Ascending aorta (tissue), 2 donors: Measurements from ENCODE around the gene CNNM2. TPM values are rescaled to one million over a fixed set of nuclear protein-coding genes. Genes with fewer than 3 reads are reported as not detected.

ENCODE experiments used
- DNase-seq, 2 donors: peaks; one replicate each; pipeline ENCODE4 v3.0.0-alpha.2; 2019; ENCODE audit warnings: low spot score in 2 of 2
- H3K27ac ChIP-seq, 2 donors: fragments of 200-600 bp; sonication (generic); one replicate each; pipeline ENCODE4 v1.5.1; 2016 to 2017; ENCODE audit warnings: mild to moderate bottlenecking in 1 of 2
- H3K27me3 ChIP-seq: fragments of 200-600 bp; sonication (generic); one replicate; pipeline ENCODE4 v1.5.1; 2017
- H3K36me3 ChIP-seq, 2 donors: fragments of 200-600 bp; sonication (generic); one replicate each; pipeline ENCODE4 v1.5.1; 2016
- H3K4me1 ChIP-seq, 2 donors: fragments of 200-600 bp; sonication (generic); one replicate each; pipeline ENCODE4 v1.5.1; 2016 to 2017; ENCODE audit warnings: mild to moderate bottlenecking in 1 of 2
- H3K4me3 ChIP-seq, 2 donors: fragments of 200-600 bp; sonication (generic); one replicate each; pipeline ENCODE4 v1.5.1; 2016 to 2017; ENCODE audit warnings: mild to moderate bottlenecking in 1 of 2
- H3K9me3 ChIP-seq, 2 donors: fragments of 200-600 bp; sonication (generic); one replicate each; pipeline ENCODE4 v1.5.1; 2016
- intact Hi-C: fragments of 100-400 bp; cut with DNase I; formaldehyde crosslinking; loops from one replicate; pipeline ENCODE4 v1.15.1; 2023
- total RNA-seq: library from RNA; depleted of rRNA; stranded (reverse); fragments of >200 nt; gene quantifications from one replicate; pipeline ENCODE4 v1.1.0, GENCODE V29; 2016
- TF ChIP-seq, protein P1 (sequence below), 3 experiments: fragments of 200-600 bp in 2 of 3; fragments of 450-650 bp in 1 of 3; sonication (generic) in 2 of 3; IDR thresholded peaks; one replicate each; pipeline ENCODE4 v1.5.1; 2016 to 2019; ENCODE audit warnings: antibody characterized with exemption in 3 of 3, mild to moderate bottlenecking in 1 of 3, moderate library complexity in 1 of 3

CNNM2 gene
- total RNA-seq, 1 donor from 2014 or later = 18.7 TPM

GRCh38 chr10:103007017-103007416, 88.9 kb downstream of the CNNM2 start:
- no peak for DNase-seq
- H3K9me3 ChIP-seq = no peaks in the 10 kb centered on the region
- no peaks in the 10 kb centered on the region for H3K36me3 ChIP-seq
- no peak overlapping the region for H3K27ac ChIP-seq
- intact Hi-C loops = no loop called here
- TF ChIP-seq, protein P1, sequence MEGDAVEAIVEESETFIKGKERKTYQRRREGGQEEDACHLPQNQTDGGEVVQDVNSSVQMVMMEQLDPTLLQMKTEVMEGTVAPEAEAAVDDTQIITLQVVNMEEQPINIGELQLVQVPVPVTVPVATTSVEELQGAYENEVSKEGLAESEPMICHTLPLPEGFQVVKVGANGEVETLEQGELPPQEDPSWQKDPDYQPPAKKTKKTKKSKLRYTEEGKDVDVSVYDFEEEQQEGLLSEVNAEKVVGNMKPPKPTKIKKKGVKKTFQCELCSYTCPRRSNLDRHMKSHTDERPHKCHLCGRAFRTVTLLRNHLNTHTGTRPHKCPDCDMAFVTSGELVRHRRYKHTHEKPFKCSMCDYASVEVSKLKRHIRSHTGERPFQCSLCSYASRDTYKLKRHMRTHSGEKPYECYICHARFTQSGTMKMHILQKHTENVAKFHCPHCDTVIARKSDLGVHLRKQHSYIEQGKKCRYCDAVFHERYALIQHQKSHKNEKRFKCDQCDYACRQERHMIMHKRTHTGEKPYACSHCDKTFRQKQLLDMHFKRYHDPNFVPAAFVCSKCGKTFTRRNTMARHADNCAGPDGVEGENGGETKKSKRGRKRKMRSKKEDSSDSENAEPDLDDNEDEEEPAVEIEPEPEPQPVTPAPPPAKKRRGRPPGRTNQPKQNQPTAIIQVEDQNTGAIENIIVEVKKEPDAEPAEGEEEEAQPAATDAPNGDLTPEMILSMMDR (IDR thresholded peaks at IDR 0.05) = no peak
- no peaks in the 10 kb centered on the region for H3K4me1 ChIP-seq
- H3K4me3 ChIP-seq = no peak overlapping the region
- H3K27me3 ChIP-seq = no peaks in the 10 kb centered on the region

DNA sequence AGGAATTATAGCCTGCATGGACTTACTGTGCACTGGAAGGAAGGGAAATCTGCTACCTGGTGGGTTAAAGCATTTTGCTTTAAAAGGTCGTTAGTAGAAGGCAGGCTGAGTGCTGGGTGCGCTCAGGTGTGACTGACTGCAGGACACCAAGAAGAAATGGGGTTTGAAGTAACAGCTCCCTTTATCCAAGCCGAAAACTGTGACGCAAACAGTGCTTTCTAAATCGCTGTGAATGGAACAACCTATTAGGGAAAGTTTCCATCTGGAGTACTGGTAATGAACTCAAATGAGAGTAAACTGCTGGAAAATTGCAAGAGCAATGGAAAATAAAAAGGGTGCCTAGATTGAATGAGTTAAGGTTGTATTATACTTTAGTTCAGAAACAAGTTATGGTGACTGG, 95.3 kb downstream of the CNNM2 start:
- TF ChIP-seq, protein P1 (IDR thresholded peaks at IDR 0.05) = no peak
- no peak for DNase-seq
- Histone ChIP-seq H3K36me3 (no peaks in the 10 kb centered on the region), H3K4me3 (no peak overlapping the region), H3K9me3 (no peaks in the 10 kb centered on the region), H3K27ac (no peak overlapping the region), H3K4me1 (no peaks in the 10 kb centered on the region), H3K27me3 (no peaks in the 10 kb centered on the region)
- intact Hi-C loops = no loop called here

DNA sequence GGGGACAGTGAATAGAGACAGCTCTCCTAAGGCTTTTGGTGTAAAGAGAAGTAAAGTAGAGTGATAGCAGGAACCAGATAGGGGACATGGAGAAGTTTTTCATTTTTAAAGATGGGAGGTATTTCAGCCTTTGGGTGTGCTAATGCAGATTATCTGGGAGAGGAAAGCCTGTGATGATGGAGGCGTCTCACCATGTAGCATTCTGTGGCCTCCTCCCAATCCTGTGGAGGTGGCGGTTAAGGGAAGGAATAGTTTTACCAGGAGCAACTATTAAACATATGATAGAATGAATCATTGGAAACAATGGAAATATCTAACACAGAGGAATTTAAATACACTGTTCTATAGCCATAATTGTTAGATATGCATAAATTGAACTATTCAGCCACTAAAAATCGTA, 101.3 kb downstream of the CNNM2 start:
- intact Hi-C loops = loop anchor here (5.0 kb wide), 1 partner anchor 47 kb away; no protein-coding TSS in a partner anchor
- Histone ChIP-seq H3K9me3 (no peaks in the 10 kb centered on the region), H3K27me3 (no peaks in the 10 kb centered on the region), H3K4me1 (peaks cover 0 to 6% of the 10 kb centered on the region in 2 donors), H3K4me3 (no peak overlapping the region), H3K27ac (no peak overlapping the region), H3K36me3 (no peaks in the 10 kb centered on the region)
- no peak for DNase-seq
- TF ChIP-seq, protein P1 (IDR thresholded peaks at IDR 0.05) = no peak

GRCh38 chr10:103021150-103021899, 103.2 kb downstream of the CNNM2 start:
- H3K27ac ChIP-seq = peak overlapping the region; percentile 64 to 66
- no peak for DNase-seq
- H3K4me3 ChIP-seq = no peak overlapping the region
- H3K4me1 ChIP-seq = peaks cover 0 to 6% of the 10 kb centered on the region in 2 donors
- H3K27me3 ChIP-seq = no peaks in the 10 kb centered on the region
- H3K36me3 ChIP-seq = no peaks in the 10 kb centered on the region
- intact Hi-C loops = no loop called here
- no peaks in the 10 kb centered on the region for H3K9me3 ChIP-seq
- TF ChIP-seq, protein P1 (IDR thresholded peaks at IDR 0.05) = no peak

- Histone ChIP-seq H3K9me3 (no peaks in the 10 kb centered on the region), H3K4me1 (peaks cover 0 to 6% of the 10 kb centered on the region in 2 donors), H3K4me3 (peak overlapping the region in 1 of 2 donors; percentile 15), H3K36me3 (no peaks in the 10 kb centered on the region), H3K27ac (peak overlapping the region; percentile 64 to 66), H3K27me3 (no peaks in the 10 kb centered on the region)
- intact Hi-C loops = no loop called here
- peak; percentile 16 to 79 for DNase-seq
- TF ChIP-seq, protein P1 (IDR thresholded peaks at IDR 0.05) = no peak
Measured at GRCh38 chr10:103021900-103022293, 103.8 kb downstream of the CNNM2 start.
